MV-4-11 (cell line): Measurements from ENCODE around the gene WWP2.
"Not testable (repeated sequence)": the region's sequence is repeated elsewhere in the genome, so short reads cannot be mapped to it uniquely, and the experiment has no call there.

Experiments used
- DNase-seq: peaks from one replicate; lab custom pipeline; 2025; lab: John Stamatoyannopoulos, UW

The WWP2 gene

DNA sequence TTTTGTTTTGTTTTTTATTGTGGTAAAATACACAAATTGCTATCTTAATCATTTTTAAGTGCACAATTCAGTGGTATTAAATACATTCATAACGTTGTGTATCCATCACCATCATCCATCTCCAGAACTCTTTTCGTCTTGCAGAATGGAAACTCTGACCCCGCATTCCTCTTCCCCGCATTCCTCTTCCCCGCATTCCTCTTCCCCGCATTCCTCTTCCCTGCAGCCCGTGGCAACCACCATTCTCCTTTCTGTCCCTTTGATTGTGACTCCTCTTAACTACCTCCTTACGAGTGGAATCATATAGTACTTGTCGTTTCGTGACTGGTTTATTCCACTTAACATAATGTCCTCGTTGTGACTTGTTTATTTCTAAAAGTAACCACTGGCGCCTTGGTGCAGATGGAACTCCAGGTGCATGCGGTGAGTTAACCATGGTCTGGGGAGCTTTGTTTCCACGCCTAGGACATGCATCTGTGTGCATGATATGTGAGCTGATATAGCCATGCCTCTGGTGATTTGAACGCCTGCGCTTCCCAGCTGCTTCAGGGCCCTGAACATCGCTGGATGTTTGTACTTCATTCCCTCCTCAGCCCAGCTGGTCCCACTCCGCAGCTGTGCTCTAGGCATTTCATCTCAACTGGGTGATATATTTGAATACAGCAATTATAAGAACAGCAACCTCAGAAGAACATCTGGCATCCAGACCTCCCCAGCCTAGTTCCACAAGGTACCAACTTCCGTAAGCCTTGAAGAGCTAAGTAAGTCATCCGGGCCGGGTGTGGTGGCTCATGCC, 181.3 kb downstream of the WWP2 start:
- not testable (repeated sequence) for DNase-seq

DNA sequence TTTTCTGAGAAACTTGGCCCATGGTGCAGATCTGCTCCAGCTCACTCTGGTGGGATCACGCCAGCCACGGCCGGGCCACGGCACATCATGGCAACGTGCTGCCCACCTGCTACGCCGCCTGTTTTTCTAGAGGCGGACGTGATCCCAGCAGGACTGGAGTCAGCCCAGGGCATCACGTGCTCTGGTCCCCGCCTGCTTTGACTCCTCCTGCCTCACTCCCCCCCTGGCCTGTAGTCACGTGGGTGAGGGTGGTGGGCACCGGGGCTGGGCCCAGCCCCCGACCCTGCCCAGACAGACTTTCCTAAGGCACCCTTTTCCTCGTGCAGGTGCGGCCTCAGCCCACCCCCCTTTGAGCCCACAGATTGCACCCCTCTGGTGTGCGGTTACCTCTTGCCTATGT, 188.3 kb downstream of the WWP2 start:
- not testable (repeated sequence) for DNase-seq

DNA sequence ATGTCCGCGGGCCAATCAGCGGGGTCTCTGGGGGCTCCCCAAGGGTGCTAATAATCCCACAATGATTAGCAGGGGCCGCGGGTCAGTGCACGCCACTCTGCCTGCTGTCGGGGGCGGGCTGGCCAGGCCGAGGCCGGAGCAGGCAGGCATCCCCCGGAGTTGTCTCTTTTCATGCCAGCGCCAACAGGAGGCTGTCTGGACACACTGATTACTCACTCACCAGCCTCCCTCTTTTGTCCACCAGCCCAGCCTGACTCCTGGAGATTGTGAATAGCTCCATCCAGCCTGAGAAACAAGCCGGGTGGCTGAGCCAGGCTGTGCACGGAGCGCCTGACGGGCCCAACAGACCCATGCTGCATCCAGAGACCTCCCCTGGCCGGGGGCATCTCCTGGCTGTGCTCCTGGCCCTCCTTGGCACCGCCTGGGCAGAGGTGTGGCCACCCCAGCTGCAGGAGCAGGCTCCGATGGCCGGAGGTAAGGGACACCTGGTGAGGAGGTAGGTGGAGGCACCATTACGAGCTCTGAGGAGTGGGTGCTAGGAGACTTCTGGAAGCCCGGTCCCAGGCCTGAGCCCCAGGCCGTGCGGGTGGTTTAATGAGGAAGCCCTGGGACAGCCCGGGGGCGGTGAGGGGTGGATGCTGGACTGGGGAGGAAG, 189.0 kb downstream of the WWP2 start, which contains the start of gene CLEC18A:
Gene CLEC18A (plus strand): TSS at position 318 of the 655 bp plus-strand sequence. CDS start 33 bp downstream, at position 351.
- not testable (repeated sequence) for DNase-seq

DNA sequence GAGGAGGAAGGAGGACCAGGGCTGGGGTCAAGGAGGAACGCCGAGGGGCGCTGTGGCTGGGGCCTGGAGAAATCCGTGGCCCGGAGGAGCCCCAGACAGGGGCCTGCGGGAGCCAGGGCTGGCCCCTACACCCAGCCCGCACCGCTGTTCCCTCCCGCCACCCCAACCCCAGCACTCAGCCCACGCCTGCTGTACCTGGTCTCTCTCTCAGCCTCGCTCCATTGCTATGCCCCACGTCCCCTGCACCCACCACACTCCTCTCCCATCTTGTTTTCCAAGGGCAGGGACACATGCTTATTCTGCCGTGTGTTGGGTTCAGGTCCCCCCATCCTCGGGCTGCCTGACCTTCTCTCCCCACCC, 189.5 kb downstream of the WWP2 start:
- not testable (repeated sequence) for DNase-seq

DNA sequence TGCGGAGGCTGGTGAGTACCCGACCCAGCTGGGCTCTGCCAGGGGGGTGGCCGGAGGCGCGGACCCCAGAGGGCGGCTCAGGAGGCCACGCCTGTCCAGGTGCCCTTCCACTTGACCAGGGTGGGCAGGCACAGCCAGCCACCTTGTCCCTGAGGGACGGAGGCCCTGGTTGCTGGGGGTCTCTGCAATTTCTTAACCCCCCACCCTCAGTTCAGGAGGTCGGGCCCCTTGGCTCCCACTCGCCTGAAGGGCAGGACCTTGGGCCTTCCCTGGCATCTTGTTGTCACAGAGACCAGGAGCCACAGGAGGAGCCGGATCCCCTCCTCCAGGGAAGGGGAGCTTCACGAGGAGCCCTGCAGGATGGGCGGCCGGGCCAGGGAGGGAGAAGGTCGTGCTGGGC, 190.0 kb downstream of the WWP2 start:
- DNase-seq, result not testable (repeated sequence)

DNA sequence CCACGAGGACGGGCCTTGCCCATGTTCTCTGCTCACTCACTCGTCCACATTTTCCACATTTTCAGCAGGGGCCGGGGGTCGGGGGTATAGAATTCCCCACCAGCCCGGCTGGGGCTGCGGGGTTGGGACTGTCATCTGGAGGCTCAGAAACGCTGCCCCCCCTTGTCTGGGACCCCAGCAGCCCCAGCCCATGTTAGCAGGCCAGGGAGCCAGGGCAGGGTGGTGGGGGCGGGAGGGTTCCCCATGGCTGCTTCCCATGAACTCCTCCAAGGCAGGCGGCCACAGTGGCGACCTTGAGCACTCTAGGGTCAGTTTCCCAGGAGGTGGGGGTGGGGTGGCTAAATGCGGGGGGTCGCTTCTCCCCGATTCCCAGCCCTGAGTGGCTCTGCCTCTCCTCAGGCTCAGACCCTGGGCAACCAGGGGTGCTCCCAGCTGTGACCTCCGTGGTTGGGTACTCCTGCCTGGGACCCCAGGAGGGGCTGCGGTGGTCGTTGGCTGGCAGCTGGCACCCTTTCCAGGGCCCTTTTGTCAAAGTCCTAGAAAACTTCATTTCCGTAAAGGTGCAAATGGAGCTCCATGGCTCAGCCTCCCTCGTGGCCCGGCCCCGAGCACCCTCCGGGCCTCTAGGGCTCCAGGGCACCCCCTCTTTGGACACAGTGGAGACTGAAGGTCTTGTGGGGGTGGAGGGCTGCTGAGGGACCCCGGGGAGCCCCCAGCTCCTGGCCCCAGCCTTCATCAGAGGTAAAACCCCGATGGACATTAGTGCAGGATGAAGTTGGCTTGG, 190.6 kb downstream of the WWP2 start:
- not testable (repeated sequence) for DNase-seq

DNA sequence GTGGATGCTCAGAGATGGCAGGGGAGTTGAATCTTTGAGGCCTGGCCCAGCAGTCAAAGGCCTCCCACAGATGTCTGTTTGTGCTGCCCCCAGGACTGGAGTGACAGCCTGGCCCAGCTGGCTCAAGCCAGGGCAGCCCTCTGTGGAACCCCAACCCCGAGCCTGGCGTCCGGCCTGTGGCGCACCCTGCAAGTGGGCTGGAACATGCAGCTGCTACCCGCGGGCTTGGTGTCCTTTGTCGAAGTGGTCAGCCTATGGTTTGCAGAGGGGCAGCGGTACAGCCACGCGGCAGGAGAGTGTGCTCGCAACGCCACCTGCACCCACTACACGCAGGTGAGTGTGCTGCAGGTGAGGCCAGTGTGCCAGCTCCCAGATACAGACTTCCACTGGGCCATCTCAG, 192.1 kb downstream of the WWP2 start:
- not testable (repeated sequence) for DNase-seq

DNA sequence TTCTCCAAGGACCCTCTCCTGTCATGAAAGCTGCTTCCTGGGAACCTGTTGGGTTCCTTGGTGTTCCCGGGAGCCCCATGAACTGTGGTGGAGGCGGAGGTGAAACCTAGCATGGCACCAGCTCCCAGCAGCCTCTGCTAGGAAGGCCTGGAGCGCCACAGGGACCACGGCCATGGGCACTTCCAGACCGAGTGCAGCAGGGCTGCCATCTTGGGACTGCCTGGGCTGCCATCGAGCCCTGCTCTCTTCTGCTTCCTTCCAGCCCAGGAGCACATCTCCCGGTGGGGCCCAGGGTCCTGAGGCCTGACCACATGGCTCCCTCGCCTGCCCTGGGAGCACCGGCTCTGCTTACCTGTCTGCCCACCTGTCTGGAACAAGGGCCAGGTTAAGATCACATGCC, 201.2 kb downstream of the WWP2 start:
- not testable (repeated sequence) for DNase-seq

DNA sequence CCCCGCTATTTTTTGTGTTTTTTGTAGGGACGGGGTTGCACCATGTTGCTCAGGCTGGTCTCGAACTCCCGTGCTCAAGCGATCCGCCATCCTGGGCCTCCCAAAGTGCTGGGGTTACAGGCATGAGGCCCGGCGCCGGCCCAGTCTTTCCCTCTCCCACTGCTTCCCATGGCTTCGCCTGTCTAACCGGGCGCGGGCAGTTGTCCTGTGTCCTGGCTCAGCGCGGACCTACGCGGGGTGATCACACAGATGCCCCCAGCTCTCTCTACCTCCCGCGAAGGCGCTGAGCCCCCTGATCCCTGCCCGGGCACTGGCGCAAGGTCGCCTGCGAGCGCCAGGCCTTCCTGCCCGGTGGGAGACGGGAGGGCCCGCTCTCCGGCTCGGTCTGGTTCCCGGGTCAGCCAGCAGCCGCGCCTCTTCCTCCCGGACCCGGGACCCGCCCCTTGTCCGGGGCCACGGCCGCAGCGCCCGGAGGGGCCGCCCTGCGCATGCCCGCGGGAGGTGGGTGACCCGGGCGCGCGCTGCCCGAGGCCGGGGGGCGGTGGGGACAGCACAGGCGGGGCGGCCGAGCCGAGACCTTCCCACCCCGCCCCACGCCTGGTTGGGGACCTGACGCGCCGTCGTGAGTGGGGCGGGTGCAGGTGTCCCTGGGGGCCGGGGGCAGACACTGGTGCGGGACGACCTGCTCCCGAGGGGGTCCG, 203.0 kb downstream of the WWP2 start:
- not testable (repeated sequence) for DNase-seq

DNA sequence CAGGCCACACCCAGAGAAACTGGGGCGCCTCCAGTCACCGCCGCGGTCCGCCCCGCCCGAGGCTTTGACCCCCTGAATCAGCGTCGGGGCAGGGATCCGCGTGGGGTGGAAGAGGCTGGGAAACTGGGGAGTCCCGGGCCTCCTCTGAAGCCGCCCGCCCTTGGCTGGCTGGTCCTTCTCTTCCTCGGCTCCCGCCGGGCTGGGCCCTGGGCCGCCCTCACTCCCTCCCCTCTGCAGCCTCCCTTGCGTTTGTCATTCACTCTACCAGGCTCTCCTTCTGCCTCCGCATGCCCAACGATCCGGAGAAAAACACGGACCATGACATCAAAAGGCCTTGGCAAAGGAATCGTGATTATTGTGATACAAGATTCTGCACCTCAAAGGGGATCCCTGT, 203.5 kb downstream of the WWP2 start:
- DNase-seq, result not testable (repeated sequence)

DNA sequence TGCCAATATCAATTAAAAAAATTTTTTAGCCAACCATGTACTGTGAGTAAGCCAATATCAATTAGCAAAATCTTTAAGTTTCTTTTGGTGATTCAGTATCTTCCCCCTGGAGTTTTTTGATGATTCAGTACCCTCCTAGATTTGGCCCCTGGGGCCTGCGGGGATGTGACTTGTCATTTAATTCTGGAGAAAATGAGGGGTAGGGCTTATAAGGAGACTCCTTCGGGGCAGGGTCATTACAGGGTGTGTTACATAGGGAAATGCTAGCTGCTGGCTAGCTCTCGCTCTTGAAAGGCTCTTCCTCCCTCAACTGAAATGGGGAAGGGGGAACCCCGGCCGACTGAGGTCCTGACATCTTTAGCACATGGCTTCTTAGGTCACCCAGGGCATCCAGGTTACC, 205.6 kb downstream of the WWP2 start:
- not testable (repeated sequence) for DNase-seq

DNA sequence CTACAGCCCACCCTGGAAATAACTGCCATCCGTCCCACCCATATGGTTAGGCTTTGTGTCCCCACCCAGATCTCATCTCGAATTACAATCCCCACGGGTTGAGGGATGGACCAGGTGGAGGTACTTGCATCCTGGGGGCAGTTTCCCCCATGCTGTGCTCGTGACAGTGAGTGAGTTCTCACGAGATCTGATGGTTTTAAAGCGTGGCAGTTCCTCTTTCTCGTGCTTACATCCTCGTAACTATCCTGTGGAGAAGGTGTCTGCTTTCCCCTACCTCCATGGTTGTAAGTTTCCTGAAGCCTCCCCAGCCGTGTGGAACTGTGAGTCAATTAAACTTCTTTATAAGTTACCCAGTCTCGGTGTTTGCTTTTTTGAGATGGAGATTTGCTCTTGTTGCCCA, 206.0 kb downstream of the WWP2 start:
- not testable (repeated sequence) for DNase-seq

DNA sequence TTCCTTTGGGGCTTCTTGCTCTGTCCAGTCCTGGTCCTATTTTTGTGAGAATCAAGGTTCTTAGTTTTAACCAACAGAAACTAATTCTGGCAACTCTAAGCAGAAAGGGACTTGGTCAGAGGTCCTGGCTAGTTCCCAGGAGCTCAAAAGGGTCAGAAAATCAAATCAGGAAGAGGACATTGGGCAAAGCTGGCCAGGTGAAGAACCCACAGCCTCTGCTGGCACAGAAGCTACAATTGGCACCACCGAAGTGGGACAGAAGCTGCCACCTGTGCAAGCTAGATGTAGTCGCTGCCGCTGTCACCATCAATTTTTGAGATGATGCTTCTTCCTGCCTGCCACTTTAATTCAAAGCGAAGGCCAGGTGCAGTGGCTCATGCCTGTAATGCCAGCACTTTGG, 207.5 kb downstream of the WWP2 start:
- DNase-seq, result not testable (repeated sequence)

DNA sequence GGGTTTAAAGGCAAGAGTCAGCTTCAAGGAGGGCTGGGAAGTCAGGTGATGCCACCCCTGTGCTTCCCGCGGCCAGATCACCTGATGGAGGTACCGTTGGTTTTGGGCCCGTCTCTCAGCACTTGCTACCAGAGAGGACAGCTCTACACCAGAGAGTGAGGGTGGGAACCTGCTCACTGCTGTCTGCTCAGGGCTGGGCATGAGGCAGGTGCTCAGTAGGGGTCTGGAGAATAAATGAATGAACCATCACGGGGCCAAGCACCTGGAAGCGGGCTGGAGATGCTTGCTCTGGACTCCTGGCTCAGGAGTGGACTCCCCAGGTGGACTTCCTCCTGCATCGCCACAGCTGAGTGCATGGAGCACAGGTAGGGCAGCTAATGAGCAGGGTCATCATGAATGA, 210.0 kb downstream of the WWP2 start:
- DNase-seq, result not testable (repeated sequence)

DNA sequence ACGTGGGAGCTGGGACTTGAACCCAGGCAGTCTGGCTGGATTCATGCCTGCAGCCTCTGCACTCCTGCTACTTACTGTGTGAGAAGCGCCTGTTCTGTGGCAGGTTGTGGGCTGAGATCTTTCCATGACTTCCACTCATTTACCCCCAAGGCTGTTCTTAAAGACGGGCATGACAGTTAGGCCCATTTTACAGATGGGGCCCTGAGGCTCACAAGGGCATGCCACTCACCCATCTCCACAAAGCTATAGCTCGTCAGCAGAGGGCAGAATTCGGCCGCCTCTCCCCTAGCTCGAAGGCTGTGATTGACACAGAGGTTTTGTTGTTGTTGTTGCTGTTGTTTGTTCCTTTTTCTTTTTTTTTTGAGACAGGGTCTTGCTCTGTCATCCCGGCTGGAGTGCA, 210.8 kb downstream of the WWP2 start:
- not testable (repeated sequence) for DNase-seq

DNA sequence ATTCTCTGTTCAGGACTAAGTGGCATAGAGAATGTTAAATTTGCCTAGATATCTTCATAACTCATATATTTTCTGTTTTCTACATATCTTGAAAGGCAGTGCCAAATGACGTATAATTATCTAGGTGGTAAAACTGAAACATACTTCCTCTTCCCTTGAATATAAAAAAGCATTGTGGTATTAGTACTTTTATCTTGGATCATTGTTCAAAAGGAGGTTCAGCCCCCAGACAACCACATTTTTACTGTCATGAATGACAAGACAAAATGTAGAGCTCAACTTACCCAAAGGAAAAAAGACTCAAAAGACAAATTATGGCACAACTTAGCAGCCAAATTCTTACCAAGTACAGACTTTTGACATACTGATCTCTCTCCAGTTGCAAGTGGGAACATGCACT, 223.1 kb downstream of the WWP2 start:
- DNase-seq, result not testable (repeated sequence)
